MM.1S (cell line): Measurements from ENCODE around the gene OR2AJ1.

ENCODE experiments used
- DNase-seq: peaks from one replicate; pipeline ENCODE4 v3.0.0-alpha.2; 2015
- H2AFZ ChIP-seq: fragments of 300-600 bp; sonication (generic); 2 replicates; pipeline ENCODE4 v1.6.0; 2016; ENCODE audit warnings: antibody characterized with exemption, low read length
- H3F3A ChIP-seq: fragments of 300-600 bp; sonication (generic); 2 replicates; pipeline ENCODE4 v1.6.1; 2016; ENCODE audit warnings: mild to moderate bottlenecking, antibody characterized with exemption, low read length, moderate library complexity, mixed read lengths; ENCODE audit not compliant: insufficient read depth
- H3K27ac ChIP-seq: fragments of 300-600 bp; sonication (generic); 2 replicates; pipeline ENCODE4 v1.5.1; 2016; ENCODE audit warnings: mild to moderate bottlenecking, low read length
- H3K27me3 ChIP-seq: fragments of 300-600 bp; sonication (generic); replicated peaks from 2 replicates; pipeline ENCODE4 v1.6.0; 2016; ENCODE audit warnings: low read length; ENCODE audit not compliant: insufficient read depth
- H3K36me3 ChIP-seq: fragments of 300-600 bp; sonication (generic); replicated peaks from 2 replicates; pipeline ENCODE4 v1.6.1; 2016; ENCODE audit warnings: mild to moderate bottlenecking, low read length, mixed read lengths; ENCODE audit not compliant: insufficient read depth
- H3K4me1 ChIP-seq: fragments of 300-600 bp; sonication (generic); 2 replicates; pipeline ENCODE4 v1.6.1; 2016; ENCODE audit warnings: low read length, mixed read lengths
- H3K4me2 ChIP-seq: fragments of 300-600 bp; sonication (generic); 2 replicates; pipeline ENCODE4 v1.6.0; 2016; ENCODE audit warnings: low read depth, low read length
- H3K4me3 ChIP-seq: fragments of 300-600 bp; sonication (generic); 2 replicates; pipeline ENCODE4 v1.5.1; 2016; ENCODE audit warnings: low read length, mixed read lengths
- H3K79me2 ChIP-seq: fragments of 300-600 bp; sonication (generic); 2 replicates; pipeline ENCODE4 v1.6.1; 2016; ENCODE audit warnings: mixed run types, low read length, mixed read lengths
- H3K9ac ChIP-seq: fragments of 300-600 bp; sonication (generic); 2 replicates; pipeline ENCODE4 v1.6.1; 2016; ENCODE audit warnings: low read length, mixed read lengths
- H3K9me2 ChIP-seq: fragments of 300-600 bp; sonication (generic); replicated peaks from 2 replicates; pipeline ENCODE4 v1.6.1; 2016; ENCODE audit warnings: mild to moderate bottlenecking, low read length, mixed read lengths; ENCODE audit not compliant: insufficient read depth
- H3K9me3 ChIP-seq: fragments of 300-600 bp; sonication (generic); replicated peaks from 2 replicates; pipeline ENCODE4 v1.6.1; 2016; ENCODE audit warnings: mild to moderate bottlenecking, low read length, mixed read lengths; ENCODE audit not compliant: insufficient read depth
- H4K20me1 ChIP-seq: fragments of 300-600 bp; sonication (generic); 2 replicates; pipeline ENCODE4 v1.6.1; 2016; ENCODE audit warnings: mild to moderate bottlenecking, low read length, moderate library complexity, mixed read lengths; ENCODE audit not compliant: insufficient read depth
- EZH2 ChIP-seq: fragments of 300-600 bp; sonication (generic); optimal IDR thresholded peaks from 2 replicates; pipeline ENCODE3; 2017; ENCODE audit warnings: low read depth, mild to moderate bottlenecking, antibody characterized with exemption, low read length, mixed read lengths
- EZH2phosphoT487 ChIP-seq: fragments of 300-600 bp; sonication (generic); IDR thresholded peaks from 2 replicates; pipeline ENCODE4 v1.6.1; 2018; ENCODE audit warnings: antibody characterized with exemption, low read length
- TF ChIP-seq, protein P1 (sequence below): fragments of 300-600 bp; sonication (generic); IDR thresholded peaks from 2 replicates; pipeline ENCODE4 v1.5.1; 2016; ENCODE audit warnings: antibody characterized with exemption, low read length, mixed read lengths

The OR2AJ1 gene, protein sequence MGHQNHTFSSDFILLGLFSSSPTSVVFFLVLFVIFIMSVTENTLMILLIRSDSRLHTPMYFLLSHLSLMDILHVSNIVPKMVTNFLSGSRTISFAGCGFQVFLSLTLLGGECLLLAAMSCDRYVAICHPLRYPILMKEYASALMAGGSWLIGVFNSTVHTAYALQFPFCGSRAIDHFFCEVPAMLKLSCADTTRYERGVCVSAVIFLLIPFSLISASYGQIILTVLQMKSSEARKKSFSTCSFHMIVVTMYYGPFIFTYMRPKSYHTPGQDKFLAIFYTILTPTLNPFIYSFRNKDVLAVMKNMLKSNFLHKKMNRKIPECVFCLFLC

DNA sequence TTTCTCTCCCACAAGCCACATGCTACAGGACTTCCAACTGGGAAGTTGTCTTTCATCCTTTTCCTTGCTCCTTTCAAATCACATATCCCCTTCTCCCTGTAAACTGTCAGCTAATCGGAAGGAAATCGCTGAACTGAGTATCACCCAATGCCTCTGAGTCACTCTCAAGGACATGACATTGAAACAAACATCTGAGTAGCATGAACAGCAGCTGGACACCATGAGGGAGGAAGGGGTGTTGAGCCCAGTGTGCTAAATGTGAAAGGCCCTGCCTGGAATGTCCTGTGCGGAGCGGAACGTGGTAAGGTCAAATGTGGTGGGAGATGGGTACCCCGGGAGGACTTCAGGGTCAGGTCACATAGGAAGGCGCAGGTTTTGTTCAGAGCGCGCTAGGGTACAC, at the start of gene OR2AJ1:
Gene OR2AJ1 (plus strand): TSS at position 22 of the 400 bp plus-strand sequence. CDS start 8,880 bp downstream, outside the sequence.
- H3K4me2 ChIP-seq: no peak within 1 kb of the TSS
- H2AFZ ChIP-seq: no peak within 1 kb of the TSS
- no peaks in the 10 kb centered on the region for H3K4me1 ChIP-seq
- no peaks in the 10 kb centered on the region for H3K9me3 ChIP-seq
- H3K27ac ChIP-seq: no peak within 1 kb of the TSS
- H3K9ac ChIP-seq: no peak within 1 kb of the TSS
- TF ChIP-seq EZH2: no peak
- H3K79me2 ChIP-seq: no peaks in the 10 kb centered on the region
- no peak within 1 kb of the TSS for H3K4me3 ChIP-seq
- DNase-seq: no peak
- no peaks in the 10 kb centered on the region for H3K36me3 ChIP-seq
- no peaks in the 10 kb centered on the region for H3K9me2 ChIP-seq
- no peaks in the 10 kb centered on the region for H3K27me3 ChIP-seq
- H4K20me1 ChIP-seq: no peaks in the 10 kb centered on the region
- no peaks in the 10 kb centered on the region for H3F3A ChIP-seq

DNA sequence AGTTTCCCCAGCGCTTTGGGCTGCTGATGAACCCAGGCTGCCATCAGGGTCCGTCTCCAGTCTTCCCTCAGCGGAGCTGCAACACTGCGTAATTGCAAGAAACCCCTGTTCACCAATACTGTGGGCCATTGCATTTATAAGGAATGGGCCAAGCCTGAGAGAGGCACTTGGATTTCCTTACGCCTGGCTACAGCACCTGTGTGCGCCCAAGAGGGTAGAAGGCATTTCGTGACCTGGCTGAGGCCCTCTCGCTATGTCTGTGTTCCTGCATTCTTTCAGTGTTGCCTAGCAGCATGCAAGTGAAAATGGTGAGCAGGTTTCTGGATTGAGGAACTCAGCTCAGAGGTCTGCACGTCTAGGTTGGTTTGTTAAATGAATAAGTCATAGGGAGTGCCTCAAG, 41.3 kb upstream of the OR2AJ1 start:
- no peaks in the 10 kb centered on the region for H3K4me1 ChIP-seq
- no peaks in the 10 kb centered on the region for H3K27me3 ChIP-seq
- DNase-seq: no peak
- no peaks in the 10 kb centered on the region for H3K9me2 ChIP-seq
- TF ChIP-seq, protein P1, sequence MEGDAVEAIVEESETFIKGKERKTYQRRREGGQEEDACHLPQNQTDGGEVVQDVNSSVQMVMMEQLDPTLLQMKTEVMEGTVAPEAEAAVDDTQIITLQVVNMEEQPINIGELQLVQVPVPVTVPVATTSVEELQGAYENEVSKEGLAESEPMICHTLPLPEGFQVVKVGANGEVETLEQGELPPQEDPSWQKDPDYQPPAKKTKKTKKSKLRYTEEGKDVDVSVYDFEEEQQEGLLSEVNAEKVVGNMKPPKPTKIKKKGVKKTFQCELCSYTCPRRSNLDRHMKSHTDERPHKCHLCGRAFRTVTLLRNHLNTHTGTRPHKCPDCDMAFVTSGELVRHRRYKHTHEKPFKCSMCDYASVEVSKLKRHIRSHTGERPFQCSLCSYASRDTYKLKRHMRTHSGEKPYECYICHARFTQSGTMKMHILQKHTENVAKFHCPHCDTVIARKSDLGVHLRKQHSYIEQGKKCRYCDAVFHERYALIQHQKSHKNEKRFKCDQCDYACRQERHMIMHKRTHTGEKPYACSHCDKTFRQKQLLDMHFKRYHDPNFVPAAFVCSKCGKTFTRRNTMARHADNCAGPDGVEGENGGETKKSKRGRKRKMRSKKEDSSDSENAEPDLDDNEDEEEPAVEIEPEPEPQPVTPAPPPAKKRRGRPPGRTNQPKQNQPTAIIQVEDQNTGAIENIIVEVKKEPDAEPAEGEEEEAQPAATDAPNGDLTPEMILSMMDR: no peak
- TF ChIP-seq EZH2phosphoT487 (no peak), EZH2 (no peak)
- no peak overlapping the region for H3K9ac ChIP-seq
- no peaks in the 10 kb centered on the region for H4K20me1 ChIP-seq
- no peak overlapping the region for H3K27ac ChIP-seq
- H3K4me3 ChIP-seq: no peak overlapping the region
- no peaks in the 10 kb centered on the region for H3K36me3 ChIP-seq
- H3K9me3 ChIP-seq: no peaks in the 10 kb centered on the region
- H3K4me2 ChIP-seq: no peak overlapping the region
- H3K79me2 ChIP-seq: no peaks in the 10 kb centered on the region
- H3F3A ChIP-seq: no peaks in the 10 kb centered on the region
- H2AFZ ChIP-seq: no peak overlapping the region

DNA sequence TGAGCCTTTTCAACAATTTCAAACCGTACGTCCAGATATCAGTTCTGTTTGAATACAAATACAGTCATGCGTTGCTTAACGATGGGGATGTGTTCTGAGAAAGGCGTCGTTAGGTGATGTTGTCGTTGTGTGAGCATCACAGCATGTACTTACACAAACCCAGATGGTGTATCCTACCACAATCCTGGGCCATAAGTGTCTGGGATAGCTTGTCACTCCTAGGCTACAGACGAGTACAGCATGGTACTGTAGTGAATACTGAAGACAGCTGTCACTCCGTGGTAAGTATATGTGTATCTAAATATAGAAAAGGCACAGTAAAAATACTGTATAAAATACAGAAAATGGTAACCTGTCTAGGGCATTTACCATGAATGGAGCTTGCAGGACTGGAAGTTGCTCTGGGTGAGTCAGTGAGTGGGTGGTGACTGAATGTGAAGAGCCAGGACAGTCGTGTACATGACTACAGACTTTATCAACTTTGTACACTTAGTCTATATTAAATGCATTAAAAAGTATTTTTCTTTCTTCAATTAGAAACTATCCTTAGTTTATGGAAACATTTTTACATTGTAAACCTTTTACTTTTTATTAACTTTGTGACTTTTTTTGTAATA, 39.8 kb upstream of the OR2AJ1 start:
- Histone ChIP-seq H3K36me3 (no peaks in the 10 kb centered on the region), H3K4me2 (no peak overlapping the region), H3K27ac (no peak overlapping the region), H3F3A (no peaks in the 10 kb centered on the region), H2AFZ (no peak overlapping the region), H3K9me3 (no peaks in the 10 kb centered on the region), H3K79me2 (no peaks in the 10 kb centered on the region), H3K9me2 (no peaks in the 10 kb centered on the region), H4K20me1 (no peaks in the 10 kb centered on the region), H3K9ac (no peak overlapping the region), H3K27me3 (no peaks in the 10 kb centered on the region), H3K4me3 (no peak overlapping the region), H3K4me1 (no peaks in the 10 kb centered on the region)
- TF ChIP-seq EZH2phosphoT487: no peak
- DNase-seq: no peak

DNA sequence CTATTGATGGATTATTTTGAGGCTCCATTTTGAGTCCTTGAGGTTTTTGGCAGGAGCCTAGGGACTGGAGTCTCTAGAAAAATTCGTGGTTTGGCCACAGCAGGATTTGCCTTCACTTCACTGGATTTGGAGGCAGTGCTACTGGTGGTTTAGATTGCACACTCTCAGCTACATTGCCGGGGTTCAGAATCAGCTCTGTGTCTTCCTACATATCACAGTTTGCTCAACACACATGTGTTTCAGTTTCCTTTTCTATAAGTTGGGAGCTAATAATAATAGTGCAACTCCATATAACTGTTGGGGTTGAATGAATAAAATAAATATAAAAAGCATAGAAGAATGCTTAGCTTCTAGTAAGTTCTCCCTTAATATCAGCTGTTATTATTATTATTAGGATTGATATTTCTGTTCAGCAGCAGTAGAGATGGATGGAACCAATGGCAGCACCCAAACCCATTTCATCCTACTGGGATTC, 29.5 kb upstream of the OR2AJ1 start, which contains the start of gene OR2W3:
Gene OR2W3 (plus strand): TSS at position 425 of the 475 bp plus-strand sequence. CDS start 0 bp downstream, at position 425.
- H3K4me2 ChIP-seq: no peak within 1 kb of the TSS
- H3K9me2 ChIP-seq: no peaks in the 10 kb centered on the region

More for the DNA sequence above, 29.5 kb upstream of the OR2AJ1 start, which contains the start of gene OR2W3:
- Histone ChIP-seq H3K27me3 (no peaks in the 10 kb centered on the region), H3K36me3 (no peaks in the 10 kb centered on the region), H4K20me1 (no peaks in the 10 kb centered on the region), H2AFZ (no peak within 1 kb of the TSS), H3K9ac (no peak within 1 kb of the TSS), H3K9me3 (no peaks in the 10 kb centered on the region), H3K4me1 (no peaks in the 10 kb centered on the region), H3F3A (no peaks in the 10 kb centered on the region), H3K4me3 (no peak within 1 kb of the TSS), H3K79me2 (no peaks in the 10 kb centered on the region), H3K27ac (no peak within 1 kb of the TSS)
- TF ChIP-seq EZH2 (no peak), EZH2phosphoT487 (no peak)
- TF ChIP-seq, protein P1: no peak
- no peak for DNase-seq
